HepG2 (cell line): Measurements from ENCODE around the gene ENDOG. TPM values are rescaled to one million over a fixed set of nuclear protein-coding genes. Genes with fewer than 3 reads are reported as not detected.
"Not testable (repeated sequence)": the region's sequence is repeated elsewhere in the genome, so short reads cannot be mapped to it uniquely, and the experiment has no call there.

Experiments
- ATAC-seq: fragments of 200-7000 bp; cut with Tn5 transposase; 3 replicates; pipeline ENCODE4 v1.9.1; 2020; ENCODE audit warnings: mild to moderate bottlenecking, moderate library complexity
- BruUV-seq: library from RNA; stranded (reverse); fragments of 400-500 nt; replicated peaks from 2 replicates; lab custom pipeline; 2021; lab: Mats Ljungman, UMichigan
- CTCF ChIA-PET: fragments of 300-600 bp; formaldehyde crosslinking; extraction: SDS; loops from one replicate; lab custom pipeline; 2021; ENCODE audit warnings: low total read pairs, inconsistent platforms, low intra/inter-chr PET ratio; lab: Yijun Ruan, JAX
- POLR2A ChIA-PET: fragments of 350-600 bp; sonication (Branson Sonifier 250); formaldehyde crosslinking; loops from one replicate; lab custom pipeline; 2020; ENCODE audit warnings: antibody characterized with exemption, inconsistent platforms; lab: Yijun Ruan, JAX
- DNase-seq: peaks from one replicate; pipeline ENCODE4 v3.0.0-alpha.2; 2015; ENCODE audit warnings: low spot score
- FAIRE-seq: peaks from 3 replicates; lab custom pipeline; 2011; peaks lifted over from hg19 to GRCh38; lab: Jason Lieb, UNC
- H2AFZ ChIP-seq: one replicate; pipeline ENCODE4 v1.6.1; 2011; ENCODE audit warnings: low read length, inconsistent platforms
- H3K27ac ChIP-seq: fragments of 300-600 bp; 3 replicates; pipeline ENCODE4 v1.8.0; 2011; ENCODE audit warnings: mixed run types, mild to moderate bottlenecking, mixed read lengths, low read length, inconsistent platforms; ENCODE audit not compliant: insufficient read depth; ENCODE audit errors: extremely low read length
- H3K27me3 ChIP-seq, 2 experiments: fragments of 200-600 bp in 1 of 2; 2 replicates in 1 of 2; 3 replicates in 1 of 2; pipeline versions ENCODE4 v1.6.0 to v1.8.0; 2011; ENCODE audit warnings: low read length in 2 of 2, mild to moderate bottlenecking in 2 of 2, moderate library complexity in 2 of 2, inconsistent platforms in 1 of 2; ENCODE audit not compliant: insufficient read depth in 2 of 2, control insufficient read depth in 1 of 2
- H3K36me3 ChIP-seq, 2 experiments: fragments of 200-600 bp in 1 of 2; replicated peaks in 1 of 2; 2 replicates in 1 of 2; 3 replicates in 1 of 2; pipeline versions ENCODE4 v1.5.1 to v1.8.0; 2011; ENCODE audit warnings: low read length in 2 of 2, inconsistent platforms in 1 of 2; ENCODE audit not compliant: insufficient read depth in 2 of 2, control insufficient read depth in 1 of 2
- H3K4me1 ChIP-seq: 2 replicates; pipeline ENCODE4 v1.5.1; 2012; ENCODE audit warnings: low read length, inconsistent platforms; ENCODE audit not compliant: insufficient read depth
- H3K4me2 ChIP-seq: 2 replicates; pipeline ENCODE4 v1.6.0; 2011; ENCODE audit warnings: low read depth, low read length, inconsistent platforms
- H3K4me3 ChIP-seq, 3 experiments: fragments of 200-600 bp in 1 of 3; sonication (generic), shearing (Covaris generic) in 1 of 3; replicated peaks in 1 of 3; 2 replicates each; pipeline ENCODE4 v1.5.1; 2011 to 2016; ENCODE audit warnings: low read length in 3 of 3, inconsistent platforms in 2 of 3, low read depth in 2 of 3, mild to moderate bottlenecking in 2 of 3, control low read depth in 1 of 3, mixed read lengths in 1 of 3; ENCODE audit not compliant: insufficient read depth in 1 of 3
- H3K79me2 ChIP-seq: one replicate; pipeline ENCODE4 v1.6.1; 2011; ENCODE audit warnings: low read length, inconsistent platforms; ENCODE audit not compliant: insufficient read depth
- H3K9ac ChIP-seq: 2 replicates; pipeline ENCODE4 v1.6.0; 2011; ENCODE audit warnings: mild to moderate bottlenecking, low read depth, low read length, inconsistent platforms; ENCODE audit not compliant: insufficient read depth
- H3K9me3 ChIP-seq: 2 replicates; pipeline ENCODE4 v1.5.1; 2012; ENCODE audit warnings: mild to moderate bottlenecking, low read length
- H4K20me1 ChIP-seq: 2 replicates; pipeline ENCODE4 v1.6.0; 2011; ENCODE audit warnings: inconsistent platforms, mild to moderate bottlenecking, low read length, moderate library complexity; ENCODE audit not compliant: insufficient read depth
- MED1 ChIP-seq: sonication (generic); formaldehyde crosslinking; IDR thresholded peaks from 2 replicates; pipeline ENCODE4 v1.4.0; 2020; ENCODE audit warnings: missing genetic modification reagents
- SYNCRIP ChIP-seq: fragments of 200-400 bp; formaldehyde crosslinking; IDR thresholded peaks from 2 replicates; pipeline ENCODE4 v1.6.1; 2018; ENCODE audit warnings: mild to moderate bottlenecking, low read depth, low read length; ENCODE audit not compliant: insufficient read depth
- ZBTB43 ChIP-seq: sonication (generic); formaldehyde crosslinking; conservative IDR thresholded peaks from 2 replicates; pipeline ENCODE4 v1.4.0; 2020; ENCODE audit warnings: missing genetic modification reagents
- ZNF121 ChIP-seq: sonication (generic); formaldehyde crosslinking; IDR thresholded peaks from 2 replicates; pipeline ENCODE4 v1.5.0; 2020; ENCODE audit warnings: mild to moderate bottlenecking, missing genetic modification reagents
- WGBS: methylation state at CpG from one replicate; pipeline ENCODE4 v1.1.6; 2017; ENCODE audit warnings: low lambda C conversion rate; 5-methylcytosine and 5-hydroxymethylcytosine counted together
- in situ Hi-C: cut with HindIII; loops from 2 replicates; pipeline ENCODE4 v1.10.0; 2017; ENCODE audit warnings: low pct_unique_long_range_greater_than_20kb; ENCODE audit not compliant: extremely low pct_ligation_motif_present
- intact Hi-C: fragments of 100-400 bp; cut with micrococcal nuclease; formaldehyde crosslinking; loops from one replicate; pipeline ENCODE4 v1.10.0; 2022; ENCODE audit not compliant: unreplicated experiment
- polyA plus RNA-seq, 8 experiments: library from polyadenylated mRNA; depleted of rRNA in 3 of 8; stranded (reverse) in 7 of 8; unstranded in 1 of 8; fragments of >200 nt; fragmentation: Illumina TruSeq in 4 of 8; extraction: Trizol in 4 of 8; gene quantifications; 2 replicates each; pipeline versions ENCODE4 v1.2.1 to v1.2.3, GENCODE V29; 2011 to 2016; ENCODE audit warnings: low read depth in 4 of 8, missing spikeins in 1 of 8, mixed read lengths in 1 of 8; ENCODE audit not compliant: insufficient read depth in 1 of 8
- total RNA-seq, 5 experiments: library from RNA; depleted of rRNA; stranded (reverse); fragments of >200 nt; fragmentation: Illumina TruSeq; extraction: Trizol; gene quantifications; 2 replicates each; pipeline ENCODE4 v1.2.3, GENCODE V29; 2016; ENCODE audit warnings: low read depth in 1 of 5

ENDOG gene
- total and polyA plus RNA-seq, 2 of the 13 experiments (the other 11 are each of a cell fraction or from before 2014, with no cell fraction given) = 26.3 to 28.8 TPM

- H3K4me1 ChIP-seq, DNase-seq, H3K79me2 ChIP-seq, POLR2A ChIA-PET, H3K27me3 ChIP-seq, H3K4me2 ChIP-seq, CTCF ChIA-PET, ATAC-seq, BruUV-seq, H3K9me3 ChIP-seq, in situ Hi-C loops, H3K27ac ChIP-seq, FAIRE-seq, H2AFZ ChIP-seq, H4K20me1 ChIP-seq, H3K4me3 ChIP-seq, H3K9ac ChIP-seq, intact Hi-C loops: not testable (repeated sequence)
- peak; percentile 62; the same call in 1 of the 2 replicates for TF ChIP-seq ZNF121
- 50% methylated on average over 2 of the region's 2 CpGs for WGBS
- H3K36me3 ChIP-seq = peaks cover 27 to 49% of the 10 kb centered on the region in 2 experiments
These were observed 23.3 kb upstream of the ENDOG start for GRCh38 chr9:128794961-128795360.

DNA sequence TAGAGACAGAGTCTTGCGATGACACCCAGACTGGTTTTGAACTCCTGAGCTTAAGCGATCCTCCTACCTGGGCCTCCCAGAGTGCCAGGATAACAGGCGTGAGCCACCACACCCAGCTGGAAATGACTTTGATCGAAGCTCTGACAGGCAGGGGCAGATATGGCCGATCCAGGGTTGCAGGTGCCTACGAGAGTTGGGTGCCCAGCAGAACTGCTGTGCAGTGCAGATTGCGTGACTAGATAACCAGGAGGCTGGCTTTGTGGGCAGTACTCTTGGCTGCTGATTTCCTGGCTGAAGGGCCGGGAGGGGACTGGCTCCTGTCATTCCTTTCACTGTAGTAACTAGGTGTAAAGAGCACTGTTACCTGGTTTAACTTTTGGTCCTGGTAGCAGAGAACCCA, 19.4 kb upstream of the ENDOG start:
- H3K4me1 ChIP-seq = no peaks in the 10 kb centered on the region
- peaks cover 18 to 40% of the 10 kb centered on the region in 2 experiments for H3K36me3 ChIP-seq
- H2AFZ ChIP-seq = no peak overlapping the region
- ATAC-seq (no peak), DNase-seq (no peak)
- H3K9ac ChIP-seq = no peak overlapping the region
- no peak overlapping the region for H3K4me3 ChIP-seq
- H3K27me3 ChIP-seq = no peaks in the 10 kb centered on the region
- TF ChIP-seq MED1 (no peak), SYNCRIP (no peak), ZBTB43 (no peak)
- TF ChIP-seq, all 625 proteins: peak for 0
- Histone ChIP-seq H3K27ac (no peak overlapping the region), H4K20me1 (no peaks in the 10 kb centered on the region), H3K79me2 (no peaks in the 10 kb centered on the region), H3K4me2 (no peak overlapping the region), H3K9me3 (no peaks in the 10 kb centered on the region)
- intact Hi-C loops = no loop called here
- WGBS = 97% methylated on average over 7 of the region's 8 CpGs
- FAIRE-seq = no peak
- POLR2A ChIA-PET = no interaction called here
- CTCF ChIA-PET = no interaction called here
- no TSS peak for BruUV-seq
- in situ Hi-C loops = no loop called here
